CD4-positive, alpha-beta T cell treated with Interleukin-12 subunit alpha and Interleukin-12 subunit beta, for 1 hour (primary cell): Measurements from ENCODE around the gene DMAP1.

Source experiments
- DNase-seq: peaks from one replicate; pipeline ENCODE4 v3.0.0-alpha.2; 2020

Gene DMAP1

GRCh38 chr1:44256762-44257554 is 43.7 kb downstream of the DMAP1 start:
- DNase-seq = no peak

- DNase-seq = no peak
These were observed 45.8 kb downstream of the DMAP1 start for GRCh38 chr1:44259090-44259489.

DNA sequence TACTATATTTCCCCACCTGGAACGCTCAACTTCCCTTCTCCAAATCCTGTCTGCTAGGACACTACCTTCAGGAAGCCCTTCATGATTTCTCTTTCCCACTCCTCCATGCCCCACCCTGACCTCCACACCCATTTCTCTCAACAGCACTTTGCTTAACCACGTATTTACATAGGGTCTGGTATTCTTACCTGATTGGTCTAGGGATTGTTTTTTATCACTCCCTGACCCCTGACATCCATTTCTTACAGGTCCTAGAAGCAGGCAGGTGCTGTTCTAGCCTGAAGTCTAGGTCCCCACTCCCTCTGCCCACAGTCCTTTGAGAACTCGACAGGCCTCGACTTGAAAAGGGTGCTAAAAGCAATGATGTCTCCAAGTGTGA is 47.5 kb downstream of the DMAP1 start:
- DNase-seq = no peak

GRCh38 chr1:44261171-44261817 is 48.0 kb downstream of the DMAP1 start:
- no peak for DNase-seq

DNA sequence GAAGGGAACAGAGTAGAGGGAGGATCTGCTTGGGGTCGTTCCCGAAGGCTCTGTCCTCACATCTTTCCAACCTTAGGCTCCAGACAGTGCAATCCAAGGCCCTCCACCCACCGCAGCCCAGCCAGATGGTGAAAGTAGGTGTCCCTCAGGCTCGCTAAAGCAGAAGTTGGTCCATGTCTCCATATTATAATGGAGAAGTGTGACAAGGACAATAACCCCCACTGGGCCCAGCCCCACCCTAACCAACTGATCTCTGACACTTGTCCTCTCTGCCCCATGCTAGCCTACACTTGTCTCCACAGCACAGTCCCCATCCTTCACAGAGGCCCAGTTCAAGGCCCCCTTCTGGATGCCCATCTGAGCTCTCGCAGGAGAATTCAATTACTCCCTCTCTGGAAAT is 48.7 kb downstream of the DMAP1 start:
- no peak for DNase-seq

GRCh38 chr1:44262414-44262813 is 49.1 kb downstream of the DMAP1 start:
- DNase-seq = no peak

DNA sequence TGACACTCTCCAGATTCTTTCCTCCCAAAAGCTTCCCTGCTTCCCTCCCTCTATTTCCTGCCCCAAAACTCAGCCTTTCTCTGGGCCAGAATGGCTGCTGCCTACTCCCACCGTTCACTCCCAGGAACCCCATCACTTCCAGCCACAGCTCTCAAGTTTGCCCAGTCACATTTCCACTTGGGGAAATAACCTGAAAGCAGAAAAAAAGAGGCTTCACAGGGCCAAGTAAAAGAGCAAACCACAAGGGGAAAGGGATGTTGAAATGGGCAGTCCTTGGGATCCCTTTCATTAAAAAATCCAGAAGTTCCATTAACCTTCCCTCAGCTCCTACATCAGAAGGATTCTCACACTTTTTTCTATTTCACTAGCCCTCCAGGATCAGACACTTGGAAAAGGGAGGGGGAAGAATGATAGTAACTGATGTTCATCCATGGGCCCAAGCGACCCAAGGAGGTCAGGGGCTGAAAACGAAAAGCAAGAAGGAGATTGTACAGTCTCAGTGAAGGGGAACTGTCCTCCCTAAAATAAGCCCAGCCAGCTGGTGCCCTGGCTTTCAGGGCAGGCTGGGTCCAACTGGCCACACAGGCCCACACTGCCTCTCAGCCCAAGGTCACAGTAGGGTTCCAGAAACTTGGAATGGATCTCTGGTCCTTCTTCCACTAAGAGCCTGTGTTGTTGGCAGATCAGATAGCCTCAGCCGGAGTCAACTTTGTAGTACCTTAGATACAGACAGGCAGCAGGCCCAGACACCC is 49.7 kb downstream of the DMAP1 start:
- DNase-seq = no peak

DNA sequence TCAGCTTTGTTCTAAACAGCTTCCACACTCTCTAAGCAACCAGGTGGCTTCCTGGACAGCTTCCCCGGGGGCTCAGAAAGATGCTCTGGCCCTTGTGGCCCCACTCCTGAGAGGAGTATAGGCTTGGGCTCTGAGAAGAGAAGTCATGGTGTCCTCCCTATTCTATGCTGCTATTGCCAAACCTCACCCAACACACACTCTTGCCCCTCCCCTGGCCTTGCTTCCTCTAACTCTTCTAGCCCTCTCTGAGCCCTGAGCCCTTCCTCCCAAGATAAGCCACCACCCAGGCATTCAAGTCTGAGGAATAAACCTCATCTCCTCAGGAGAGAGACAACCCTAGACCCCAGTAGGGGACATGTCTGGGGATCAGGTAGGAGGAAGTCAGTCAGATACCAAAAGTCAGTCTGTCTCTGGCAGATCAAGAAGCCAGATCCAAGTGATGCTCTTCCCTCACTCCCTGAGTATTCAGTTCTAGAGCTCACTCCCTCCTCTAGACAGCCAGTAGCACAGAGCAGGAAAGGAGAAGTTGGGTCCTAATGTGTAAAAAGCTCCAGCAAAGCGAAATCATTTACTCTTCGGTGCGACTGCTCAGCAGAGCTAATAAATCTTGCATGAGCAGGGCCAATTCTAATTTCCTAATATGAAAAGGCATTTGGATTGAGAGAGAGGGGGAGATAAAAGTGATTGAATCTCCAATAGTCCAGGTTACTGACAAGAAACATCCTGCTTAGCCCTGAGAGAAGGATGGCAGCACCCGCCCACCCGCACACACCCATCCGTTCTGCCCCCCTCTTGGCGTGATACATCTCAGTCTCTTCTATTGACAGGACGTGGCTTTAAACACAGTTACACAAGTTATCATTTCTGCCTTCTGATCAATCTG is 50.5 kb downstream of the DMAP1 start:
- no peak for DNase-seq

DNA sequence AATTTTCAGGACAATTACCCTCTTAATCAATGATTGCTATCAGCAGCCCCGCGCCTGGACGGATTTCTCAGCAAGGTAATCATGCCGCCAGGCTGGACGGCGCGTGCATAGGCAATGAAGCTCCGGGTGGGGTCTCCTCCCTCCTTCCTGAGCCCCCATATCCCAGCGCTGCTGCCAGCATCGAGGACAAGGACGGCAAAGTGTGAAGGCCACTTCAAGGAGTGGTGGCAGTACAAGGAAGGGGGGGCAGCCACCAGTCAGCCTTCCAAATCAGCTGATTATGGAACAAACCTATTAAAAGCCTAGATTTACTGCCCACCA is 51.1 kb downstream of the DMAP1 start:
- DNase-seq = no peak

DNA sequence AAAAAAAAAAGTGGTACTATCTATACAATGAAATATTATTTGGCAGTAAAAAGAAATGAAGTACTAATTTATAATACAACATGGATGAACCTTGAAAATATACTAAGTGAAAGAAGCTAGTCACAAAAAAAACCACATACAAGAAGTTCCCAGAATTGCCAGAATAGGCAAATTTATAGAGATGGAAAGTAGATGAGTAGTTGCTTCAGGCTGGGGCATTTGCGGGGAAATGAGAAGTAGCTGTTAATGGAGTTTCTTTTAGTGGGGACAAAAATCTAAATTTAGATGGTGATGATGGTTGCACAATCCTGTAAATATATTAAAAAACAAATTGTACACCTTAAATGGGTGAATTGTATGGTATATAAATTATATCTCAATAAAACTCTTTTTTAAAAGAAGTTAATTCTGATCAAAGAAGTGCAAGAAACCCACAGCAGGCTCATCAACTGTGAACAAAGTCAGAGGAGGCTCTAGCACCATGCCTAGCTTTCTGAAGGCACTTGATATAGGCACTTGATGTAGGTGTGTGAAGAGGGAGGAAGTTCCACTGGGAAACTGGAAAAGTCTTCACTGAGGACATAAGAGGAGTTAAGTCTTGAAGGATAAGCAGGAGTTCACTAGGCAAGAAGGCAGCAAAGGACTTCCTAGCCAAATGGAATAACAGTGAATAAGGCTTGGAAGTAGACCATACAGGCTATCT is 52.5 kb downstream of the DMAP1 start:
- DNase-seq = no peak

DNA sequence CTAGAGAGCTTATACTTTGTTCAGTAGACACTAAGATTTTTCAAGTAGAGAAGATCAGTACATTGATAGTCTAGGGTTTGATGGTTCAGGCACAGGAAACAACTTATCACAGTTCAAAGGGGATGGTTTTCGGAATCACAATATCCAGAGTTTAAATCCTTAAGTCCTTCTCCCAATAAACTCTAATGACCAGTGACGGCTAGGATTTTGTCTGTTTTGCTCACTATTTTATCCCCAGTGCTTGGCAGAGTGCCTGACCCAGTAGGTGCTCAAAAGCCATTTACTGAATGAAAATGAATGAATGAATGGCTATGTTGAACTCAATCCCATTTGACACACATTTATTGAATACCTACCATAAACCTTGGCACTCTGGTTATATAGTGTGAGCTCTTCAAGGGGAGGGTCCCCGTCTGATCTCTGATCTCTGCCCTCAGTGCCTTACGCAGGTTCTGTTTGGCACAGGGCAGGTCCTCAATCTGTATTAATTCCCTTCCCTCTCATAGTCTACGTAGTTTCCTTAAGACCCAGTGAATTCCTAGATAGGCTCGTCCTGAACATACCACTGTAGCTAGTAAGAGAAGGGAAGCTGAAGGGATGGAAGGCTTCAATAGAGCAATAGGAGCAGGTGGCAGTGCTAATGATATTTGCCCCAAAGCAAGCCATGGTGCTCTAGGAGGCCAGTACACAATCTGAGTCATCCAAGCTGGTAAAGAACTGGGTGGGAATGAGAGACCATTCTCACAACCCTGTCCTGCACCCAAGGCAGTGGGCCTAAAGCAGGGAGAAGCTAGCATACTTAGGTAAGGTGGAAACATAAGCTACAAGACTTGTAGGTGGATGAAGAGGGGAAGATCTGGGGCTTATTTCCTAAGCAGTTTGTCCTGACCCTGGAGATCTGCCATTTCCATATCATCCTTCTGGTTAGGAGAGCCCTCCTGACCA is 53.4 kb downstream of the DMAP1 start:
- DNase-seq = no peak

GRCh38 chr1:44267438-44267837 is 54.2 kb downstream of the DMAP1 start:
- DNase-seq = no peak

- DNase-seq = no peak
These were observed 54.8 kb downstream of the DMAP1 start for GRCh38 chr1:44268054-44268453.
